Activated T-cell treated with anti-CD3 and anti-CD28 coated beads for 24 hours (primary cell): ENCODE measurements around the gene PARP1.
A peak's percentile ranks its signal among the peaks of the same experiment; 100 is the strongest.
"Not testable (repeated sequence)": the region's sequence is repeated elsewhere in the genome, so short reads cannot be mapped to it uniquely, and the experiment has no call there.

Experiments
- DNase-seq: peaks from one replicate; pipeline ENCODE4 v3.0.0-alpha.2; 2020; ENCODE audit warnings: low read depth

PARP1 gene

GRCh38 chr1:226407497-226408284 lies at the start of gene PARP1:
PARP1 (minus strand) TSS chr1:226408093; CDS start chr1:226407929, 164 bp downstream.
- DNase-seq: peak; percentile 86

- DNase-seq: peak; percentile 35
Measured at GRCh38 chr1:226457307-226457712, 49.4 kb upstream of the PARP1 start.

- no peak for DNase-seq
Measured at GRCh38 chr1:226455843-226456242, 48.0 kb upstream of the PARP1 start.

- DNase-seq: no peak
Measured at GRCh38 chr1:226454349-226454748, 46.5 kb upstream of the PARP1 start.

GRCh38 chr1:226453015-226453704 lies 45.3 kb upstream of the PARP1 start:
- no peak for DNase-seq

GRCh38 chr1:226450688-226451087 lies 42.8 kb upstream of the PARP1 start:
- no peak for DNase-seq

GRCh38 chr1:226449823-226450222 lies 41.9 kb upstream of the PARP1 start:
- no peak for DNase-seq

GRCh38 chr1:226447932-226448665 lies 40.2 kb upstream of the PARP1 start:
- no peak for DNase-seq

GRCh38 chr1:226446094-226446493 lies 38.2 kb upstream of the PARP1 start:
- DNase-seq: no peak

- peak; percentile 47 for DNase-seq
Measured at GRCh38 chr1:226444901-226445300, 37.0 kb upstream of the PARP1 start.

GRCh38 chr1:226443439-226443838 lies 35.5 kb upstream of the PARP1 start:
- no peak for DNase-seq

- no peak for DNase-seq
Measured at GRCh38 chr1:226443033-226443432, 35.1 kb upstream of the PARP1 start.

- DNase-seq: no peak
Measured at GRCh38 chr1:226441629-226442028, 33.7 kb upstream of the PARP1 start.

GRCh38 chr1:226440512-226440911 lies 32.6 kb upstream of the PARP1 start:
- DNase-seq: no peak

- no peak for DNase-seq
Measured at GRCh38 chr1:226438007-226438406, 30.1 kb upstream of the PARP1 start.

- no peak for DNase-seq
Measured at GRCh38 chr1:226436855-226437491, 29.1 kb upstream of the PARP1 start.

- no peak for DNase-seq
Measured at GRCh38 chr1:226436472-226436854, 28.6 kb upstream of the PARP1 start.

GRCh38 chr1:226433341-226433720 lies 25.4 kb upstream of the PARP1 start:
- DNase-seq: no peak

GRCh38 chr1:226432586-226433340 lies 24.9 kb upstream of the PARP1 start:
- no peak for DNase-seq

- not testable (repeated sequence) for DNase-seq
Measured at GRCh38 chr1:226431898-226432297, 24.0 kb upstream of the PARP1 start.

- DNase-seq: no peak
Measured at GRCh38 chr1:226429858-226430715, 22.2 kb upstream of the PARP1 start.
